GM21528 (cell line): ENCODE results near the gene CALCOCO1.
"Not testable (repeated sequence)": the region's sequence is repeated elsewhere in the genome, so short reads cannot be mapped to it uniquely, and the experiment has no call there.

ENCODE experiments used
- ATAC-seq: cut with Tn5 transposase; IDR thresholded peaks from one replicate; pipeline ENCODE4 v1.9.1; 2021; ENCODE audit warnings: mild to moderate bottlenecking, moderate library complexity; ENCODE audit not compliant: unreplicated experiment, low FRiP score

Gene CALCOCO1

DNA sequence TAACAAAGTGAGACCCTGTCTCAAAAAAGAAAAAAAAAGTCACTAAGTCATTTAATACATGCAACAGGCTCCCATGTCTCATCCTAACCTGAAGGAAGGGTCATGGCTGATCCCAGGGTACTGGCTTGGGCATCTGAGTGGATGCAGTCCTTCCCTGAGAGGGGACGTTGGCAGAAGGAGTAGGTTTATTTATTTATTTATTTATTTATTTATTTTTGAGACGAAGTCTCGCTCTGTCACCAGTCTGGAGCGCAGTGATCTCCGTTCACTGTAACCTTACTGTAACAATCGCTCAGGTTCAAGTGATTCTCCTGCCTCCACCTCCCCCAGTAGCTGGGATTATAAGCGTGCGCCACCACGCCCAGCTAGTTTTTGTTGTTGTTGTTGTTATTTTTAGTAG, 7.2 kb upstream of the CALCOCO1 start:
- ATAC-seq = no peak

- no peak for ATAC-seq
These were observed 6.6 kb upstream of the CALCOCO1 start for GRCh38 chr12:53733807-53734200.

- no peak for ATAC-seq
These were observed 6.0 kb upstream of the CALCOCO1 start for GRCh38 chr12:53733051-53733806.

DNA sequence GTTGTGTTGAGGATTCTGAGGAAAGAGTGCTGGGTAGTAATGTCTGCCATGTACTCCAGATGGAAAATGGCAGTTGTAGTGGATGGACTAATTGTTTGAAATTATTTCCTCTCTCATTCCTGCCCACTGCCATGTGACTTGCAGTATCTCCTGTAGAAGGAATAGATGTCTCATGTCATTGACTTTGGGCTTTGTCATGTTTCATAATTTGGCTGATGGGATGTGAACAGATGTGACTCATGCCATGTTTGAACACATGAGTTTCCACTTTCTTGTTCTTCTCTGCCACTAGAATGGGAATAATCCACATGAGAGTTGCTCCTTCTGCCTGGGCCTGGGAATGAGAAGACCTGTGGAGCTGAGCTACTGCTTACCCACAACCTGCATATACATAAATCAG, 2.4 kb upstream of the CALCOCO1 start:
- ATAC-seq = no peak

GRCh38 chr12:53728206-53728605, 954 bp upstream of the CALCOCO1 start:
- no peak for ATAC-seq

DNA sequence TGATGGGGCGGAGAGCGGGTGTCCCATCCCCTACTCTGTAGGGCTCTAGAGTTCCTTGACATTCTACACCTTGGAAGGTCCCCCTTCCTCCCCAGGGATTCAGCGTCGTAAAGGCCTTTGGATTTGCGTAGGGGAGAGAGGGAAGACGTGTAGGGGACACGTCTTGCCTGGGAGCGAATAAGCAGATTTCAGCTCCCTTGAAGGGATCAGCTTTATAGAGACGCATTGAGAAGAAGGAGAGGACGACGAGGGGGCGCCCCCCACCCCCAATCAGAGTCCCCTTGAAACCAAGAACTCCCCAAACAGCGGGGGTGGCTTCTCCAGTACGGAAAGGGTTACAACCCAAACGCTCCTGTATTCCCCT, 324 bp downstream of the CALCOCO1 start:
- ATAC-seq = no peak

GRCh38 chr12:53726341-53726740, 911 bp downstream of the CALCOCO1 start:
- ATAC-seq = no peak

- no peak for ATAC-seq
These were observed 1.4 kb downstream of the CALCOCO1 start for GRCh38 chr12:53725824-53726223.

DNA sequence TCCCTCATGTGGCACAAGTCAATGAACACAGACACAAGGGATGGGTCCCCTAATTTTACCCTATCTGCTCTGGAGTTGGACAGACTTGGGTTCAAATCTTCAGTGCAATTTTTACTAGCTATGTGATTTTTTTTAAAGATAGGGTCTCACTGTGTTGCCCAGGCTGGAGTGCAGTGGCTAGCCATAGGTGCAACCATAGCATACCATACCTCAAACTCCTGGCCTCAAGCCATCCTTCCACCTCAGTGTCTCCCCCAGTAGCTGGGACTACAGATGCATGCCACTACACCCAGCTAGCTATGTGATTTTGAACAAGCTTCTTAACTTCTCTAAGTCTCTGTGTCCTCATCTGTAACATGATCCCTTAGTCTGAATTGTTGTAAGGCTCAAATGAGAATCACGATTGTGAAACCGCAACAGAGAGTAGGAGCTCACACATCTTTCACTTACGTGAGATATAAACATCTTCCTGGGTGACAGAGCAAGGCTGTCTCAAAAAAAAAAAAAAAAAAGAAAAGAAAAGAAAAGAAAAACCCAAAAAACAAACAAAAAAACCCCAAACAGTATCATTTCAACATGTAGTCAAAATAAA, 4.7 kb downstream of the CALCOCO1 start:
- ATAC-seq = no peak

- no peak for ATAC-seq
These were observed 6.3 kb downstream of the CALCOCO1 start for GRCh38 chr12:53720946-53721345.

DNA sequence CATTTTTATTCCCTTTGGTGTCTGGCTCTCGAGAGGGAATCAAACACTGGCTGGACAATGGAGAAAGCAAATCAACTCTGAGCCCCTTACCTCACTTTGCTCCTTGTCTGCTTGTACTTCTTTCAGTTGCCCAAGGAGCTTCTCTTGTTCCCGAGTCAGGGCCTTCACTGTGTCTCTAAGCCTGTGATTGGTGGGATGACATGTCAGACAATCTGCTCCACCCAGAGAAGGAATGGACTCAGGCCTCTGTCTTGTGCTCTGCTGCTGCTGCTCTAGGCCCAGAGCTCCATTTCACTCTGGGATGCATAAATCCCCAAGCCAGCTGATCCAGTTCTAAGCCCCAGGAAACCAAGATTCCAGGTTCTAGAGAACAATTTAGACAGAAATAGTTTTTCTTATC, 7.6 kb downstream of the CALCOCO1 start:
- ATAC-seq = no peak

DNA sequence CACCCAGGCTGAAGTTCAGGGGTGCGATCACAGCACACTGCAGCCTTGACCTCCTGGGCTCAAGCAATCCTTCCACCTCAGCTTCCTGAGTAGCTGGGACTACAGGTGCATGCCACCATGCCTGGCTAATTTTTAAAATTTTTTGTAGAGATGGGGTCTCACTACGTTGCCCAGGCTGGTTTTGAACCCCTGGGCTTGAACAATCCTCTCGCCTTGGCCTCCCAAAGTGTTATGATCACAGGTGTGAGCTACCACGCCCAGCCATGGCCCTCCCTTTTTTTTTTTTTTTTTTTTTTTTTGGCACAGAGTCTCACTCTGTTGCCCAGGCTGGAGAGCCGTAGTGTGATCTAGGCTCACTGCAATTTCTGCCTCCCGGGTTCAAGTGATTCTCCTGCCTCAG, 8.7 kb downstream of the CALCOCO1 start:
- not testable (repeated sequence) for ATAC-seq

DNA sequence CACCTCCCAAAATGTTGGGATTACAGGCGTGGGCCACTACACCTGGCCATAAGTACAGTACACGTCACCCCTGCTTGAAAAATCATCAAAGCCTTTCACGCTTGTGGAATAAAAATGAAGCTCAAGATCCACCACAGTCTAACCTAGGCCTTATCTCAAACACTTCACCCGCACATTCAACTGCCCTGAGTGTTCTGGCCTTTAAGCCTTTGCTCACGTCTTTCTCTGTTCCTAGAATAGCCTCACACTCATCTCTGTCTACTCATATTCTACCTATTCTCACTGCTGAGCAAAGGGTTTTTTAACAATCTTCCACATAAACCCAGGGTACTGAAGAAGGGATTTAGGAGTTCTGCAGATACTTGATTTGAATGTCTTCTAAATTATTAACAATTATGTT, 9.9 kb downstream of the CALCOCO1 start:
- no peak for ATAC-seq

GRCh38 chr12:53714004-53714403, 13.2 kb downstream of the CALCOCO1 start:
- no peak for ATAC-seq

- no peak for ATAC-seq
These were observed 13.7 kb downstream of the CALCOCO1 start for GRCh38 chr12:53713516-53713915.

DNA sequence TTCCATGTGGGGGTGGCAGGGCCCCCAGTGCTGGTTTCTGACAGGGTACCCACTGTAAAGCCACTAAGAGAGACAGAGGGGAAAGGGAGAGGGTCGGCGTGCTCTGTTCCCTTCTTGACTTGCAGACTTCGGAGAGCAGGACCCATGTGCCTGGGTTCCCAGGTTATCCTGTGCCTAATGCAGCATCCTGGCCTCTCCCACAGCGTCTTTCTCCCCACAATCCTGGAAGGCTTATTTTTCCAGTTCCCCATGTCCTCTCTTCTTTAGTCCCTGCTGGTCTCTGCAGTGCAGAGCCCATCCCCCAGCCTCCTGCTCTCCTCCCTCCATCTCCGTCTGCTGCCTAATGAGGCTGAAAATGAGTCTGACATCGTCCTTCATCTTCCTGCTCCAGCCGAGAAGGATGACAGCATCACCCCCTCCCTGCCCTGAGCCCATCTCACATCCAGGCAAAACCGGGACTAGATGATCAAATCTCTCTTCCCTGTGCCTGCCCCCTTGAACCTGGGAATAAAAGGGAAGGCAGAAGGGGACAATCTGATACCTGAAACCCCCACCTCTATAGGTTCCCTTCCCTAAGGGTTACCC, 15.1 kb downstream of the CALCOCO1 start:
- no peak for ATAC-seq

DNA sequence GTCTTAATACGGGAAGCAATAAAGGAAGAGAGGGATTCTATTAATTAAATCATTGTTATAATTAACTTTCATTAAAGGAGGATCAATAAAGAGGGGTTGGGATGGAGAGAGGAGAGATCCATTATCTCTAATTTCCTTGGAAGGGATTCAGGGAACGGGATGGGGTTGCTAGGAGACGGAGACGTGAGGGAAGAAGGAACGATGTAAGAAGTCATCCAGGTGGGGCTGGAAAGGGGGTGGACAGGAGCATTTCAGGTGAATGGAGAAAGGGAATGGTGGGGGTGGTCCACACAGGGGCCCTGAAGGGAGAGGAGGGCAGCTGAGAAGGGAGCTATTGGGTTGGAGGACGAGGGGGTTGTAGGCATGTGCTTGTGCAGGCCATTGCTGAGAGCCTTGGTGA, 17.2 kb downstream of the CALCOCO1 start:
- no peak for ATAC-seq

GRCh38 chr12:53709671-53710070, 17.6 kb downstream of the CALCOCO1 start:
- no peak for ATAC-seq

DNA sequence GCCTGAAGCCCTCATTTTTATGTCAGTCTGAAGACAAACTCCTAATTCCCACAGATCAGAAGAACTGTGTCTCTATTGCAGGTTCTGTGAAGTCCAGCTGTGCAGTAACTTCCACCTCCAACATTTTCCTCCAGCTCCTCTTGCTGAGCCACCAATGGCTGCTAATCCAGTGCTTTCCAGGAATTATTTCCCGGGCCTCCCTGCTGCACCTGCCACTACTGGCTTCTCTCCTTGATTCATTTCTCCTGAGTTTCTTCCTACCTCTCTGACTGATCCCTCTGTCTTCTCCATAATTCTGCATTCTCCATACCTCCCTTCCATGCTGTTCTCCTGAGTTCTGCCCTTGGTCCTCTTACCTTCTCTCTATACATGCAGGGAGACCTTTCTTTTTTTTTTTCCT, 21.2 kb downstream of the CALCOCO1 start:
- ATAC-seq = no peak

DNA sequence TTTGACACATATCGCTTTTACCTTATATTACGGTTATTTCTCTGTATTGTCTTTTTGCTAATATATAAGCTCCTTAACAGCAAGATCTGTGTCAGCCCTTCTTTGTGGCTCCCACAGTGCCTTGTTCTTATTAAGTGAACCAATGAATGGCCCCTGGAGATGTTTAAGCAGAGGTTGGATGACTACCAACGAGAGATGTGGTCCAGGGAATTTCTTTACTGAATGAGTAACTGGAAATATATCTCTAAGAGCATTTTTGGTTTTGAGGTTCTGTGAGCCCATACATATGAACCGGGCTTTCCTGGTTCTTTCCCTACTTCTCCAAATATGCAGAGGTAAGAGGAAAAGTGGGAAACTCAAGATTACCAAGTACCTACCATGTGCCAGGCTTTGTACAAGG, 23.5 kb downstream of the CALCOCO1 start:
- ATAC-seq = no peak

- ATAC-seq = no peak
These were observed 25.6 kb downstream of the CALCOCO1 start for GRCh38 chr12:53701518-53702264.
